H1 (cell line): ENCODE results near the gene PRICKLE2. TPM values are rescaled to one million over a fixed set of nuclear protein-coding genes. Genes with fewer than 3 reads are reported as not detected.

Experiments
- polyA plus RNA-seq, 7 experiments: library from polyadenylated mRNA; depleted of rRNA in 3 of 7; stranded (reverse) in 5 of 7; unstranded in 2 of 7; fragments of >200 nt in 5 of 7; fragments of 200-250 nt in 2 of 7; gene quantifications; 1 replicate in 5 of 7; 2 replicates in 1 of 7; 4 replicates in 1 of 7; pipeline versions ENCODE4 v1.2.1 to v1.2.3, GENCODE V29; 2011 to 2013; ENCODE audit warnings: missing spikeins in 2 of 7, mixed read lengths in 2 of 7
- small RNA-seq: library from polyadenylated mRNA; stranded (forward); fragments of <200 nt; extraction: miRNeasy Mini kit (QIAGEN cat#:217004); gene quantifications from one replicate; pipeline ENCODE3, GENCODE V24; 2013; ENCODE audit not compliant: insufficient read depth
- total RNA-seq: library from RNA; stranded (reverse); fragmentation: NEBNext Ultra II Directional; extraction: Animal tissue kit (Norgen Biotek cat#: 25700); gene quantifications from 2 replicates; pipeline ENCODE4 v1.2.1, GENCODE V29; 2021

Gene PRICKLE2
- total and polyA plus RNA-seq, 2 of the 8 experiments (the other 6 are each of a cell fraction or from before 2014, with no cell fraction given) = 2.9 to 8.0 TPM

Small RNA genes lying within 50 kb of the gene (small RNA-seq; reads per million reads assigned to genes)
- gene RF00012 = not detected

Other genes with a start within 250 kb of the PRICKLE2 start
- 99.6 and 104 TPM in 2 replicates for gene PSMD6, start 202.0 kb downstream of the PRICKLE2 start, total RNA-seq
- gene PSMD6, start 202.0 kb downstream of the PRICKLE2 start, polyA plus RNA-seq (2011; rRNA removed) = 31.9 and 43.7 TPM in 2 replicates